Measurements from ENCODE around the gene HNRNPUL2.
"Not testable (repeated sequence)": the region's sequence is repeated elsewhere in the genome, so short reads cannot be mapped to it uniquely, and the experiment has no call there.

Gene HNRNPUL2

DNA sequence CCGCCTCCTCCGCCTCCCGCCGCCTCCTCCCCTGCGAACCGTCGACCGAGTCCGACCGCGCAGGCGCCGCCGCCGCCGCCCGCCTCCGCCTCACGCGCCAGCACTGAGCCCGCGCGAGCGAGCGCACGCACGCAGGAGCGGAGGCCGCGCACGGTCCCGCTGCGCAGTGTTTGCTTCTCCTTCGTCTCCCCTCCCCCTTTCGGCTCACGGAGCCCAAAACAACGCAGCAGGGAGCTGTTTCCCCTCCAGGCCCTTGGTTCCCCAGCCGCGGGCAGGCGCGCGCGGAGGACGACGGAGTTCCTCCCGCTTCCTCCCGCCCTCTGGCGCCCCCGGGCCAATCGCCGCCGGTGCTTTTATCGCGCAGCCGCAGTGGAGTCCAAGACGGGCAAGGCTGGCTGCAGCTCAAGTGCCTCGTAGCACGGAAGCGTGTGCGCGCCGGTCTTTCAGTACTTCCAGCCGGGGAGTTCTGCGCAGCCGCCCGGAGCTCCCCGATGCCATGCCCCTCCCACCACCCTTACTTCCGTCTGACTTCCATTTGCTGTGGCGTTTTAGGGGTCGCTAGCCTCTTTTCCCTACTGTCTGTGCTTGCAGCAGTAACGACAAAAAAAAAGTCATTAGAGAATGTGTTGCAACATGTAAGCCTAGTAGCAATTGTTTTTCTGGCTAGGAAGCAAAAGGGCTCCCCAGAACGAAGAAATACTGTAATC lies at the start of gene HNRNPUL2:
HNRNPUL2 (minus strand) TSS at position 293 of the 707 bp plus-strand sequence. CDS start 301 bp downstream, outside the sequence.
- DNase-seq (ENCODE audit: low read depth, low spot score): peak; percentile 99

DNA sequence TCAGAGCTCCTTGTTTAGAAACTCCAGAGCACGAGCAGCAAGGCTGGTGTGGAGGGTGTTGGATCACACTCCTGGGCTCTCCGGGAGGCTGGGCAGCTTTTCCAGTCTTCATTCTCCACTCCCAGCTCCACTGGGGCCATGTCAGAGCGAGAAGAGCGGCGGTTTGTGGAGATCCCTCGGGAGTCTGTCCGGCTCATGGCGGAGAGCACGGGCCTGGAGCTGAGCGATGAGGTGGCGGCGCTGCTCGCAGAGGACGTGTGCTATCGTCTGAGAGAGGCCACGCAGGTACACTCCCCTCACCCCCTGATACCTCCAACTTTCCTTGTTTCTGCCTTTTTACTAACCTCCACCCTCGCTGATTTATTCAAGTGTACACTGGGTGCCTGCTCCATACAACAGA lies 48.4 kb upstream of the HNRNPUL2 start:
- DNase-seq (ENCODE audit: low read depth, low spot score): no peak

- DNase-seq (ENCODE audit: low read depth, low spot score): peak; percentile 19
These were observed 47.1 kb upstream of the HNRNPUL2 start for GRCh38 chr11:62774407-62774806.

DNA sequence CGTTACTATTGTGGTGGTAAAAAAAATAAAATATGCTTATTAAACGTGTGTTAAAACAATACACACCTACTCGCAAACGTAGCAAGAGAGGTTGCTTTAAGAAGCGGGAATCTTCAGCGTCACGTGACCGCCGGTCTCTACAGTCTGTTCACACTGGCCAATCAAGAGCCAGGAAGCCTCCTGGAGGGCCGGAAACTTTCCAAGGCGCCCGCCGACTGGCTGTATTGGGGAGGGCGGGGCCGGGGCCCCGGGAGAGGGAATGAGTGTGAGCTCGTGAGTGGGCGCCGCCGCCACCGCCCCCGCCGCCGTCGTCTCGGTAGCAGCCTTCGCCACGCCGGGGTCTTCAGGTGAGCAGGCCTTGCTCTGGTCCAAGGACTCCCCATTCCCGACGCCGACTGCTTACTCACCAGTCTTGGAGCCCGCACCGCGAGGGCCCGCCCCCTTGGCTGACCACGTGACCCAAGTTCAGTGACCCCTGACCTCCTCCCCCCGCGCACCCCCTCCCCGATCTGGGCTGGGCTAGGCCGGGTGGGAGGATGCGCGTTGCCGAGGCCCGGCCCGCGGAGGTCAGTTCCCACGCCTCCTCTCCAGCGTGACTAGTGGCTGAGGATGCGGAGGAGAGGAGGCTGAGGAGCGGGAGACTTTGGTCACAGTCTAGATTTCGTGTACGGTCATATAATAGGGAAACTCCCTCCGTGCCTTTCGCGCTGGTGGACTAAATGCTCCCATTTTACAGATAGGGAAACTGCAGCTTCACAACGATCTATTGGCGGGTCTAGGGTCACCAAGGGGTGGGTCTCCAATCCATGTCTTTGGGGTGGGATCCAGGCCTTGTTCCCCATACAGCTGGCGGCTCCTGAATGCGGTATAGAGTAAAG lies 44.1 kb upstream of the HNRNPUL2 start, which contains the start of gene TAF6L:
TAF6L (plus strand) TSS at position 253 of the 878 bp plus-strand sequence. CDS start 4,388 bp downstream, outside the sequence.
- DNase-seq (ENCODE audit: low read depth, low spot score): peak; percentile 98

GRCh38 chr11:62770778-62771143 lies 43.5 kb upstream of the HNRNPUL2 start:
- no peak for DNase-seq (ENCODE audit: low read depth, low spot score)

DNA sequence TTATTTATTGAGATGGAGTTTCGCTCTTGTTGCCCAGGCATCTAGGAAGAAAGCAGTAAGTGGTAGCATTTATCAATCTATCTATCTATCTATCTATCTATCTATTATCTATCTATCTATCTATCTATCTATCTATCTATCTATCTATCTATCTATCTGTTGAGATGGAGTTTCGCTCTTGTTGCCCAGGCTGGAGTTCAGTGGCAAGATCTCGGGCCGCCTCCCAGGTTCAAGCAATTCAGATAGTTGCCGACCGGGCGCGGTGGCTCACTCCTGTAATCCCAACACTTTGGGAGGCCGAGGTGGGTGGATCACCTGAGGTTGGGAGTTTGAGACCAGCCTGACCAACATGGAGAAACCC lies 33.6 kb upstream of the HNRNPUL2 start:
- not testable (repeated sequence) for DNase-seq (ENCODE audit: low read depth, low spot score)

DNA sequence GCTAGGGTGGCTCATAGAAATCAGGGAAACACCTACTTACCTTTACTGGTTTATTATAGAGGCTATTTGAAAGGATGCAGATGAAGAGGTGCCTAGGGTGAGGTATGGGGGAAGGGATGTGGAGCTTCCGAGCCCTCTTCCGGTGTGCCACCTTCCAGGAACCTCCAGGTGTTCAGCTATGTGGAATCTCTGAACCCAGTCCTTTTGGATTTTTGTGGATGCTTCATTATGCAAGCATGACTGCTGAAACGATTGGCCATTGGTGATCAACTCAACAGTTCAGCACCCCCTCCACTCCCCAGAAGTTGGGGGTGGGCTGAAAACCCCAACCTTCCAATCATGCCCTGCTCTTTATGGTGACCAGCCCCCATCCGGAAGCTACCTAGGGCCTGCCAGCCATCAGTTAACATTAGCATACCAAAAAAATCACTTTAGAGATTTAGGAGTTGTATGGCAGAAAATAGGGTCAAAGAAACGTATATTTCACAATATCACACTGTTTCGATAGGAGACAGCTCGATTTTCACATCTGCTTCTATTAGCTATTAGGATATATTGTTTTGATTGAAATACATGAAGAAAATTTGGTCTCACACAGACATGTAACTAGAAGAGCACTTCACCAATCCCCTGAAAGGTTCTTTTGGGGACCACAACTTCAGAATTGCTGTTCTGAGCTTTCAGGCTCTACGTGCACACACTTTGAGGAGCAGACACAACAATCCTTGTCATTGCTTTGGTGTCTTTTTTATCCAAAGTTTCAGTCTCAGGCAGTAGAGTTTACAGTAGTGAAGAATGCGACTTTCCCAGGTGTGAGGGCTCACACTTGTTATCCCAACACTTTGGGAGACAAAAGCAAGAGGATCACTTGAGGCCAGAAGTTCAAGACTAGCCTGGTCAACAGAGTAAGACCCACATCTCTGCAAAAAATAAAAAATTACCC lies 30.9 kb upstream of the HNRNPUL2 start:
- DNase-seq (ENCODE audit: low read depth, low spot score): no peak

DNA sequence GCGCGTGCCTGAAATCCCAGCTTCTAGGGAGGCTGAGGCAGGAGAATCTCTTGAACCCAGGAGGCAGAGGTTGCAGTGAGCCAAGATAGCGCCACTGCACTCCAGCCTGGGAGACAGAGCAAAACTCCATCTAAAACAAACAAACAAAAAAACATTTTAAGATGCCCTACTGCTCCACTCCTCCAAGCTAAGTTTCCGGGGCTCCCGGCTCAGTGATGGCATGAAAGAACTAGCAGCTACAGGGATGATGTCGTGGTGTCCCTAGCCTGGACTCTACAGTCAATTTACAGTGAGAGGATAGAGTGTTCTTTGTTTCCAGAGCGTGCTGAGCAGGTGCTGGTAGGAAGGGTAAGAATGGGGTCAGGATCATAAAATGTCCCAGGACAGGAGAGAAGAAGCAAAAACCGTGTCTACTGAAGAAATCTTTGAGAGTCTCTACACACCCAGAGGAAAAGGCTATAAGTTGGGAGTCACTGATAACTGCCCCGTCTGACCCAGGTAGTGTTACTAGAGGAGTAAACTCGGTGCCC lies 27.9 kb upstream of the HNRNPUL2 start:
- DNase-seq (ENCODE audit: low read depth, low spot score): no peak

DNA sequence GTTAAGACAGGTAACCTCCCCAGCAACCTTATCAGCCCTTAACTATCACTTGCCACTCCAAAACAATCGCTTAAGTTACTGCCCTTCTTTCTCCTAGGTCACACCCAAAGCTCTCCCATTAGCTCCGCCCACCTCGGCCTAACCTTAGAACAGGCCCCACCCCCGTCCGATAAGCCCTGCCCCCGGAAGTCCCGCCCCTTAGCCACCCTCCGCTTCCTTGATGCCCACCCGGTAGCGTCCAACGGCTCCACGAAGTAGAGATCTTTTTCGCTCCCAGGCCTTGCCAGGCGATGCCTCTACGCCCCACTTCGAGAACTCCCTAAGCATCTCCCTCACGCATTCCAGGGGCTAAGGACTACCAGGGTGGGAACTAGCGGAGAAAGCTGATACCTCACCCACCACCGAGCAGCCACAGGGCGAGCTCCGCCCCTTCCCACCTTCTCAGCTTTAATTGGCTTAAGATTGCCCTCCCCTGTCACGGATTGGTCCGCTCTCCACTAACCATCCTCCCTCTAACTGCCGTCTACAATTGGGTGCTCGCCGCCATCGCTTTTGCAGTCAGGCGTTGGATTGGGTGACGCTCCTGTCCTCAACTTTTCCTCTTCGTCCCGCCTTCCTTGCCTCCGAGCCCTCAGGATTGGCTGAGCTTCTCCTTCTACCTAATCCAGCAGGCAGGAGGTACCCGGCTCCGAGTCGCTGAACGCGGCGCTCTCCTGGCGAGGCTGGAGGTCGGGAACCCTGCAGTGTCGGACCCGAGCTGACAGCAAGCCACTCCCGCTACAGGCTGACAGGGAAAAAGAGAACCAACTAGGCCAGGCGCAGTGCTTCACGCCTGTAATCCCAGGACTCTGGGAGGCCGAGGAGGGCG lies 26.7 kb upstream of the HNRNPUL2 start, which contains the start of gene ZBTB3:
ZBTB3 (minus strand) TSS at position 425 of the 868 bp plus-strand sequence. CDS start 496 bp downstream, outside the sequence.
- peak; percentile 99 for DNase-seq (ENCODE audit: low read depth, low spot score)

- DNase-seq (ENCODE audit: low read depth, low spot score): no peak
These were observed 25.9 kb upstream of the HNRNPUL2 start for GRCh38 chr11:62752994-62753735.

GRCh38 chr11:62752177-62752785 lies 25.0 kb upstream of the HNRNPUL2 start:
- no peak for DNase-seq (ENCODE audit: low read depth, low spot score)

DNA sequence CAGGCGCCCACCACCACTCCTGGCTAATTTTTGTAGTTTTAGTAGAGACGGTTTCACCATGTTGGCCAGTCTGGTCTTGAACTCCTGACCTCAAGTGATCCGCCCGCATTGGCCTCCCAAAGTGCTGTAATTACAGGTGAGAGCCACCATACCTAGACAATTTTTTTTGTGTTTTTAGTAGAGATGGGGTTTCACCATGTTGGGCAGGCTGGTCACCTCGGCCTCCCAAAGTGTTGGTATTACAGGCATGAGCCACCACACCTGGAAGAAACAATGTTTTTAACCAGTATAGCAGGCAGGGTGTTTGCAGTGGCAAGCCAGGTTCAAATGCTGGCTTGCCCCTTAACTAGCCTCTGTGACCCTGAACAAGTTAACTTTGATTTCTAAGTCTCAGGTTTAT lies 22.7 kb upstream of the HNRNPUL2 start:
- not testable (repeated sequence) for DNase-seq (ENCODE audit: low read depth, low spot score)

- no peak for DNase-seq (ENCODE audit: low read depth, low spot score)
These were observed 20.4 kb upstream of the HNRNPUL2 start for GRCh38 chr11:62747475-62748160.

DNA sequence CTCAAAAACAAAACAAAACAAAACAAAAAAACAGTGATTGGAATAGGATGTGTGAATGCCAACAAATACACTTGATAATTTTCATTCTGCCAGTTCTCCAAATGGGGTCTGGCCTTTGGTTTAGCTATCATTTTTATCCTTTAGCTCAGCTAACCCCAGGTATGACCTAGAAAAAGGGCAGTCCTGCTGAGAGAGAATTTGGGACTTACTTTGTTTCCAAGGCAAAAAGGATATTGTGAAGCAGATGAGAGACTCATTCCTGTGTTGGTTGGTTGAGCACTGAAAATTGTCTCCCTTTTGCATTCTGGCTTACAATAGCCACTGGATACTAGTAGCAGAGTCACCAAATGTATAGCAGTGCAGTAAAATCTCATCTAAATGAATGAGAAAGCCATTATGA lies 9.9 kb upstream of the HNRNPUL2 start:
- no peak for DNase-seq (ENCODE audit: low read depth, low spot score)

GRCh38 chr11:62732830-62733229 lies 5.6 kb upstream of the HNRNPUL2 start:
- no peak for DNase-seq (ENCODE audit: low read depth, low spot score)

DNA sequence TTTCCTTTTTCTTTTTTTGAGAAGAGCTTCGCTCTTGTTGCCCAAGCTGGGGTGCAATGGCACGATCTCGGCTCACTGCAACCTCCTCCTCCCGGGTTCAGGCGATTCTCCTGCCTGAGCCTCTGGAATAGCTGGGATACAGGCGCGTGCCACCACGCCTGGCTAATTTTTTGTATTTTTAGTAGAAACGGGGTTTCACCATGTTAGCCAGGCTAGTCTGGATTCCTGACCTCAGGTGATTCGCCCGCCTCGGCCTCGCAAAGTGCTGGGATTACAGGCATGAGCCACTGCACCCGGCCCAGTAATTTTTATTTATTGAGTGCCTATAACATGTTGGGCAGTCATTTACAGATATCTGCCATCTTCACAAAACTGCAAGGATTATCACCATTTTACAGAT lies 2.8 kb upstream of the HNRNPUL2 start:
- DNase-seq (ENCODE audit: low read depth, low spot score): not testable (repeated sequence)

GRCh38 chr11:62728171-62728988 lies 1.1 kb upstream of the HNRNPUL2 start, which contains the start of gene TTC9C:
TSS of gene TTC9C (plus strand) at chr11:62728486. CDS start at chr11:62728849, 363 bp downstream.
- peak; percentile 91 for DNase-seq (ENCODE audit: low read depth, low spot score)

DNA sequence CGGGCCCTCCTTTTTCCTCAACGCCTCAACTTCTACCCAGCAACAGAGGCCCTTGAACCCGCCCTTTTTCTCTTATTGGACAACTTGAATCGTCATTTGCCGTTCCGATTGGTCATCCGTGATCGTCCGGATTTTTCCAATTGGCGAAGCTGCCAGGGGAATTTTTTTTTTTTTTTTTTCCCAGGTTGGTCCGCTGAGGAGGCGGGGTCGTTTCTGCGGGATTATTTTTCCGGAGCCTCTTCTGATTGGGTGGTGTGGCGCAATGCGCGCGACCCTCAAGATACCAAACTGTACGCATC lies 564 bp upstream of the HNRNPUL2 start:
- peak; percentile 97 for DNase-seq (ENCODE audit: low read depth, low spot score)
